DND-41 (cell line): ENCODE data around the gene PIGU.

ENCODE experiments used
- CTCF ChIP-seq: IDR thresholded peaks from 2 replicates; pipeline ENCODE4 v1.5.1; 2012; ENCODE audit warnings: borderline replicate concordance, low read length, moderate library complexity, mild to moderate bottlenecking; ENCODE audit not compliant: poor library complexity, severe bottlenecking; ENCODE audit errors: extremely low read depth
- EZH2 ChIP-seq: IDR thresholded peaks from 3 replicates; pipeline ENCODE4 v1.6.1; 2012; ENCODE audit warnings: borderline replicate concordance, low read depth, mild to moderate bottlenecking, moderate library complexity, low read length, inconsistent platforms; ENCODE audit not compliant: severe bottlenecking

GRCh38 chr20:34637245-34638038 is 39.5 kb downstream of the PIGU start:
- TF ChIP-seq CTCF, result no peak
- TF ChIP-seq EZH2, result no peak
